ENCODE data around the gene TRIB2. TPM values are rescaled to one million over a fixed set of nuclear protein-coding genes. Genes with fewer than 3 reads are reported as not detected.
A peak's percentile ranks its signal among the peaks of the same experiment; 100 is the strongest.

The TRIB2 gene
- polyA plus RNA-seq, 1 of the 3 experiments (the other 2 are of a cell fraction) = 27.5 TPM

DNA sequence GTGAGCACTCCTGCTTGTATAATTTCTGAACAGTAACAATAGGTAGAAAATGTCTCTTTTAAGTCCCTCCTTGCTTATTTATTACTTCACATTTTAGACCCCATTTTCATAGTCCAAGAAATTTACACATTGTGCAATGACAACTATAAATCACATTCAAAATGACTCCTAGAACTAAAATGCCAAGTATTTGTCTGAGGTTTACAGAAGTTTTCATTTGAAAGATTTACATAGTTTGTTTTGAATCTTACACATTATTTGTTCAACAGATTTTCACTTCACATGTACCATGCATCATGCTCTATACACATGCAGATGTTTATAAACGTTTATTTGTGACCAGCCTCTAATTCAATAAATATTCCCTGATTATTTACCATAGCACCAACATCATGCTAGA is 15.7 kb upstream of the TRIB2 start:
- no peak for DNase-seq
- Histone ChIP-seq H4K20me1 (ENCODE audit: insufficient read depth) (no peaks in the 10 kb centered on the region), H3K4me3 (ENCODE audit: low read depth in 2 of 2, low read length in 1 of 2) (no peak overlapping the region), H3K27me3 (ENCODE audit: insufficient read depth) (no peaks in the 10 kb centered on the region), H3K9ac (no peak overlapping the region), H3K9me3 (peaks cover 3% of the 10 kb centered on the region; the same call in 1 of the 2 replicates), H3K79me2 (ENCODE audit: insufficient read depth) (no peaks in the 10 kb centered on the region), H3K4me2 (peak overlapping the region; percentile 69; the same call in 1 of the 2 replicates), H3K4me1 (ENCODE audit: control insufficient read depth in 1 of 2, insufficient read depth in 2 of 2, low read depth in 1 of 2, low read length in 1 of 2) (peaks cover 0 to 34% of the 10 kb centered on the region in 2 experiments; a peak in 2 of 4 replicates), H3K36me3 (replicated peaks in 1 of 2; ENCODE audit: control insufficient read depth in 1 of 2, insufficient read depth in 2 of 2, low read length in 1 of 2) (peaks cover 0 to 4% of the 10 kb centered on the region in 2 experiments), H3K9me2 (no peaks in the 10 kb centered on the region; the same call in 1 of the 2 replicates), H2AFZ (ENCODE audit: low read depth) (no peak overlapping the region), H3K27ac (ENCODE audit: low read depth in 2 of 2, low read length in 1 of 2) (peak overlapping the region in 1 of 2 experiments; percentile 99; a peak in 1 of 4 replicates), H3F3A (replicated peaks; ENCODE audit: insufficient read depth) (peaks cover 28% of the 10 kb centered on the region)
- POLR2A ChIA-PET = no interaction called here
- TF ChIP-seq TEAD4 (IDR thresholded peaks at IDR 0.05; ENCODE audit: borderline replicate concordance, insufficient read depth) = no peak
- TF ChIP-seq, protein P1, sequence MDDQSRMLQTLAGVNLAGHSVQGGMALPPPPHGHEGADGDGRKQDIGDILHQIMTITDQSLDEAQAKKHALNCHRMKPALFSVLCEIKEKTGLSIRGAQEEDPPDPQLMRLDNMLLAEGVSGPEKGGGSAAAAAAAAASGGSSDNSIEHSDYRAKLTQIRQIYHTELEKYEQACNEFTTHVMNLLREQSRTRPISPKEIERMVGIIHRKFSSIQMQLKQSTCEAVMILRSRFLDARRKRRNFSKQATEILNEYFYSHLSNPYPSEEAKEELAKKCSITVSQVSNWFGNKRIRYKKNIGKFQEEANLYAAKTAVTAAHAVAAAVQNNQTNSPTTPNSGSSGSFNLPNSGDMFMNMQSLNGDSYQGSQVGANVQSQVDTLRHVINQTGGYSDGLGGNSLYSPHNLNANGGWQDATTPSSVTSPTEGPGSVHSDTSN (IDR thresholded peaks at IDR 0.05) = peak; percentile 49; the same call in 1 of the 2 replicates
- no peak for TF ChIP-seq NFIC (IDR thresholded peaks at IDR 0.05; ENCODE audit: borderline replicate concordance)
- TF ChIP-seq MEF2A (IDR thresholded peaks at IDR 0.05; ENCODE audit: borderline replicate concordance, low read depth) = no peak
- TF ChIP-seq CTCF (IDR thresholded peaks at IDR 0.05) = no peak
- CTCF ChIA-PET = interaction anchor here (1.4 to 2.2 kb wide), 3 partner anchors 15 to 306 kb away, joined by 4 to 9 read pairs (median 7); no protein-coding TSS in a partner anchor
- WGBS (ENCODE audit: low lambda C conversion rate) = 82% methylated on average over 1 of the region's 1 CpG

DNA sequence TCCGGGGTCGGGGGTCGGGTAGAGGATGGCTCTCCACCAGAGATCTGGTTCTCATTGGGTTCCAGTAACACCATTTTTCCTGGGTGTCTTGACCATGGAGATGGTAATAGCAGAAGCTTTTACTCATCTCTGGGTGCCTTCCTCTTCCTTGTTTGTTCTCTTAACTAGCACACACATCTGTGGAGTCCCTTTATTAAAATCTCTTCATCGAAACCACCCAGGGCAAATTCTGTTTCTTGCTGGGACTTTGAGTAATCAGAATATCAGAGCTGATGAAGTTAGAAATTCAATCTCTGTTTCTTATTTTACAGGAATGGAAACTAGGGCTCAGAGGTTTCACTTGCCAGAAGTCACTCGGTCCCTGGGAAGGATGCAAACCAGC is 15.0 kb upstream of the TRIB2 start:
- Histone ChIP-seq H3K4me2 (peak overlapping the region; percentile 69), H3F3A (replicated peaks; ENCODE audit: insufficient read depth) (peaks cover 28% of the 10 kb centered on the region), H3K9me2 (no peaks in the 10 kb centered on the region; the same call in 1 of the 2 replicates), H3K4me1 (ENCODE audit: control insufficient read depth in 1 of 2, insufficient read depth in 2 of 2, low read depth in 1 of 2, low read length in 1 of 2) (peaks cover 0 to 34% of the 10 kb centered on the region in 2 experiments; a peak in 2 of 4 replicates), H3K9me3 (no peaks in the 10 kb centered on the region), H3K4me3 (ENCODE audit: low read depth in 2 of 2, low read length in 1 of 2) (peak overlapping the region in 1 of 2 experiments; percentile 9; a peak in 1 of 4 replicates), H3K79me2 (ENCODE audit: insufficient read depth) (no peaks in the 10 kb centered on the region), H2AFZ (ENCODE audit: low read depth) (no peak overlapping the region; the same call in 1 of the 2 replicates), H3K9ac (peak overlapping the region; percentile 63), H3K27me3 (ENCODE audit: insufficient read depth) (no peaks in the 10 kb centered on the region), H4K20me1 (ENCODE audit: insufficient read depth) (no peaks in the 10 kb centered on the region), H3K36me3 (replicated peaks in 1 of 2; ENCODE audit: control insufficient read depth in 1 of 2, insufficient read depth in 2 of 2, low read length in 1 of 2) (no peaks in the 10 kb centered on the region), H3K27ac (ENCODE audit: low read depth in 2 of 2, low read length in 1 of 2) (peak overlapping the region in 1 of 2 experiments; percentile 99; a peak in 2 of 4 replicates)
- 67% methylated on average over 5 of the region's 5 CpGs for WGBS (ENCODE audit: low lambda C conversion rate)
- TF ChIP-seq RFX5 (IDR thresholded peaks at IDR 0.05; ENCODE audit: low read length) = no peak
- TF ChIP-seq FOSL2 (IDR thresholded peaks at IDR 0.05; ENCODE audit: borderline replicate concordance, low read depth) = no peak
- TF ChIP-seq SMC3 (IDR thresholded peaks at IDR 0.05; ENCODE audit: low read depth, low read length) = no peak
- no peak for TF ChIP-seq RXRA (IDR thresholded peaks at IDR 0.05; ENCODE audit: borderline replicate concordance, low read depth)
- TF ChIP-seq FOXM1 (IDR thresholded peaks at IDR 0.05; ENCODE audit: low read depth) = 0 out of 2 replicates have a peak, but pooled peaks have one; percentile 20
- TF ChIP-seq TCF12 (IDR thresholded peaks at IDR 0.05) = no peak
- TF ChIP-seq GATA2 (CRISPR knock-in tag; IDR thresholded peaks at IDR 0.05) = no peak
- no peak for TF ChIP-seq MXI1 (IDR thresholded peaks at IDR 0.05; ENCODE audit: low read depth, low read length)
- POLR2A ChIA-PET = no interaction called here
- CTCF ChIA-PET = interaction anchor here (1.3 to 3.9 kb wide), 5 partner anchors 9 to 305 kb away, joined by 3 to 36 read pairs (median 4); partner anchors contain the start of gene TRIB2
- no peak for DNase-seq
